ENCODE data around the gene EEA1. TPM values are rescaled to one million over a fixed set of nuclear protein-coding genes. Genes with fewer than 3 reads are reported as not detected.

The EEA1 gene
- total RNA-seq, 3 donors from 2014 or later: 23.4 to 52.8 (median 27.2) TPM

DNA sequence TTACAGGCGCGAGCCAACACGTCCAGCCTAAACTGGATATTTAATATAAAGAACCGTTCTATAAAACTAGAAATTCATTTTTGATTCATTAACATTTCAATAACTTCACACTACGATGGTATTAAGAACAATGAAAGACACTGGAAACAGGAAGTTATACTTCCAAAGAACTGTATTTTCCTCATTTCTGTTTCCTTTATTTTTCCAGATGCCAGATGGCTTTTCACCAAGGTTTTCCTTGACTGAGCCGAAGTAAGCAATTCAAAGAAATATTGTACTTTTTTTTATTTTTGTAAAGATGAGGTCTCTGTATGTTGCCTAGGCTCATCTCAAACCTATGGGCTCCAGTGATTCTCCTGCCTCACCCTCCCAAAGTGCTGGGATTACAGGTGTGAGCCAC is 28.2 kb downstream of the EEA1 start:
- TF ChIP-seq POLR2A (IDR thresholded peaks at IDR 0.05): no peak
- no peak for TF ChIP-seq CTCF (IDR thresholded peaks at IDR 0.05)
- no peak for TF ChIP-seq POLR2AphosphoS5 (IDR thresholded peaks at IDR 0.05)
- H3K27ac ChIP-seq: peak overlapping the region; percentile 50 to 76
- intact Hi-C loops (cut with DNase I; ENCODE audit: low total_unique reads): no loop called here

GRCh38 chr12:92899386-92900001 is 29.6 kb downstream of the EEA1 start:
- DNase-seq (ENCODE audit: low spot score in 2 of 2): peak; percentile 55 to 78
- intact Hi-C loops (cut with DNase I; ENCODE audit: low total_unique reads): loop anchor here (5.0 kb wide), 1 partner anchor 253 kb away; no protein-coding TSS in a partner anchor
- H3K27ac ChIP-seq: peak overlapping the region; percentile 76 to 92
- H3K4me1 ChIP-seq: no peaks in the 10 kb centered on the region
- no peaks in the 10 kb centered on the region for H3K9me3 ChIP-seq
- no peaks in the 10 kb centered on the region for H3K36me3 ChIP-seq
- peak overlapping the region in 2 of 3 donors; percentile 25 to 42 for H3K4me3 ChIP-seq
- TF ChIP-seq POLR2A (IDR thresholded peaks at IDR 0.05): no peak
- TF ChIP-seq POLR2AphosphoS5 (IDR thresholded peaks at IDR 0.05): peak; percentile 73 to 91 (median 80)
- no peak for TF ChIP-seq CTCF (IDR thresholded peaks at IDR 0.05)
- H3K27me3 ChIP-seq: no peaks in the 10 kb centered on the region

More for the DNA sequence above, 28.2 kb downstream of the EEA1 start:
- Histone ChIP-seq H3K4me1 (no peaks in the 10 kb centered on the region), H3K4me3 (no peak overlapping the region), H3K27me3 (no peaks in the 10 kb centered on the region), H3K9me3 (no peaks in the 10 kb centered on the region), H3K36me3 (no peaks in the 10 kb centered on the region)
- no peak for DNase-seq (ENCODE audit: low spot score in 2 of 2)

DNA sequence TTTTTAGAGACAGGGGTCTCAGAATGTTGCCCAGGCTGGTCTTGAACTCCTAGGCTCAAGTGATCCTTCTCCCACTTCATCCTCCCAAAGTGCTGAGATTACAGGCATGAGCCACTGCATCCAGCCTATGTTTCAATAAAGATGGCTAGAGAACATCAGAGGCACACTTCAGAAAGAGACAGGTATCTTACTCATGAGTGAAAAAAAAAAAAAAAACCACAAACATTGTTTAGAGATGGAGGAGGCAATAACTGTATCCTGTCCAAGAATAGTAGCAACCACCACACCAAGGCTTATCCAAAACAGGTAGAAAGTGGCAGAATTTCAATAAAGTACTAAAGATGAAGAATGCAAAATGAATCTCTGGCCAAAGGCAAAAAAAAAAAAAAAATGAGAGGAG is 30.3 kb downstream of the EEA1 start:
- Histone ChIP-seq H3K4me1 (no peaks in the 10 kb centered on the region), H3K27me3 (no peaks in the 10 kb centered on the region), H3K27ac (peak overlapping the region in 1 of 2 donors; percentile 76), H3K4me3 (no peak overlapping the region), H3K36me3 (no peaks in the 10 kb centered on the region), H3K9me3 (no peaks in the 10 kb centered on the region)
- intact Hi-C loops (cut with DNase I; ENCODE audit: low total_unique reads): loop anchor here (5.0 kb wide), 1 partner anchor 254 kb away; no protein-coding TSS in a partner anchor
- TF ChIP-seq POLR2A (IDR thresholded peaks at IDR 0.05) (no peak), POLR2AphosphoS5 (IDR thresholded peaks at IDR 0.05) (no peak), CTCF (IDR thresholded peaks at IDR 0.05) (no peak)
- DNase-seq (ENCODE audit: low spot score in 2 of 2): no peak

DNA sequence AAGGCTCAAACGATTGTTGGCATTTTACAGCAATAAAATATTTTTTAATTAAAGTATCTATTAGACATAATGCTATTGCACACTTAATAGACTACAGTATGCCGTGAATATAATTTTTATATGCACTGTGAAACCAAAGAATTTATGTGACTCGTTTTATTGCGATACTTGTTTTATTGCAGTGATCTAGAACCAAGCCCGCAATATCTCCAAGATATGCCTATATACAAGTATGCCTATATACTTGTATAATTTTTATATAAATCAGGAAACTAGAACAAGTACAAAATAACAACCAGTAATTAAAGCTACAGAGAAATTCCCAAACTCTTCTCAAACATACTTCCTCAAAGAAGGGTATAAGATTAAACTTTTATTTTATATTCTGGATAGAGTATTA is 31.3 kb downstream of the EEA1 start:
- DNase-seq (ENCODE audit: low spot score in 2 of 2): no peak

More for the DNA sequence above, 31.3 kb downstream of the EEA1 start:
- Histone ChIP-seq H3K27ac (no peak overlapping the region), H3K4me1 (no peaks in the 10 kb centered on the region), H3K4me3 (no peak overlapping the region), H3K36me3 (no peaks in the 10 kb centered on the region), H3K9me3 (no peaks in the 10 kb centered on the region), H3K27me3 (no peaks in the 10 kb centered on the region)
- intact Hi-C loops (cut with DNase I; ENCODE audit: low total_unique reads): loop anchor here (5.0 kb wide), 1 partner anchor 254 kb away; no protein-coding TSS in a partner anchor
- TF ChIP-seq POLR2A (IDR thresholded peaks at IDR 0.05) (no peak), POLR2AphosphoS5 (IDR thresholded peaks at IDR 0.05) (no peak), CTCF (IDR thresholded peaks at IDR 0.05) (no peak)
